Osteoblast (primary cell): ENCODE data around the gene PGPEP1. TPM values are rescaled to one million over a fixed set of nuclear protein-coding genes. Genes with fewer than 3 reads are reported as not detected.
"Not testable (repeated sequence)": the region's sequence is repeated elsewhere in the genome, so short reads cannot be mapped to it uniquely, and the experiment has no call there.

ENCODE experiments used
- DNase-seq: peaks from one replicate; pipeline ENCODE4 v3.0.0; 2011; ENCODE audit warnings: low spot score, mixed read lengths; ENCODE audit not compliant: insufficient read length; ENCODE audit errors: missing footprints
- H2AFZ ChIP-seq: 2 replicates; pipeline ENCODE4 v1.6.0; 2011; ENCODE audit warnings: mild to moderate bottlenecking, low read length
- H3K27ac ChIP-seq: 2 replicates; pipeline ENCODE4 v1.5.1; 2011; ENCODE audit warnings: mild to moderate bottlenecking, low read depth, low read length, moderate library complexity
- H3K27me3 ChIP-seq: 2 replicates; pipeline ENCODE4 v1.6.0; 2012; ENCODE audit warnings: mild to moderate bottlenecking, control low read depth, inconsistent platforms, low read length, moderate library complexity; ENCODE audit not compliant: insufficient read depth
- H3K36me3 ChIP-seq: 2 replicates; pipeline ENCODE4 v1.5.1; 2011; ENCODE audit warnings: mild to moderate bottlenecking, low read length, control low read depth, moderate library complexity; ENCODE audit not compliant: insufficient read depth
- H3K4me1 ChIP-seq: 2 replicates; pipeline ENCODE4 v1.5.1; 2011; ENCODE audit warnings: mild to moderate bottlenecking, low read length, control low read depth, moderate library complexity; ENCODE audit not compliant: insufficient read depth
- H3K4me2 ChIP-seq: 2 replicates; pipeline ENCODE4 v1.6.0; 2011; ENCODE audit warnings: mild to moderate bottlenecking, low read length; ENCODE audit not compliant: insufficient read depth
- H3K4me3 ChIP-seq: fragments of 200-600 bp; sonication (generic); 3 replicates; pipeline ENCODE4 v1.5.1; 2012; ENCODE audit warnings: mild to moderate bottlenecking, low read length, inconsistent platforms; ENCODE audit not compliant: insufficient read depth
- H3K79me2 ChIP-seq: 2 replicates; pipeline ENCODE4 v1.6.0; 2012; ENCODE audit warnings: mild to moderate bottlenecking, low read length, control low read depth, inconsistent platforms; ENCODE audit not compliant: insufficient read depth
- H3K9me3 ChIP-seq: 2 replicates; pipeline ENCODE4 v1.5.1; 2011; ENCODE audit warnings: low read depth, low read length, control low read depth
- H4K20me1 ChIP-seq: 2 replicates; pipeline ENCODE4 v1.6.0; 2012; ENCODE audit warnings: mild to moderate bottlenecking, low read length, control low read depth; ENCODE audit not compliant: insufficient read depth
- CTCF ChIP-seq: IDR thresholded peaks from 2 replicates; pipeline ENCODE4 v1.5.1; 2011; ENCODE audit warnings: mild to moderate bottlenecking, low read depth, low read length, moderate library complexity; ENCODE audit errors: extremely low read depth
- total RNA-seq: library from RNA; depleted of rRNA; stranded (reverse); fragments of >200 nt; gene quantifications from 2 replicates; pipeline ENCODE4 v1.2.3, GENCODE V29; 2012

Gene PGPEP1
- total RNA-seq, 1 donor, result 31.1 TPM

DNA sequence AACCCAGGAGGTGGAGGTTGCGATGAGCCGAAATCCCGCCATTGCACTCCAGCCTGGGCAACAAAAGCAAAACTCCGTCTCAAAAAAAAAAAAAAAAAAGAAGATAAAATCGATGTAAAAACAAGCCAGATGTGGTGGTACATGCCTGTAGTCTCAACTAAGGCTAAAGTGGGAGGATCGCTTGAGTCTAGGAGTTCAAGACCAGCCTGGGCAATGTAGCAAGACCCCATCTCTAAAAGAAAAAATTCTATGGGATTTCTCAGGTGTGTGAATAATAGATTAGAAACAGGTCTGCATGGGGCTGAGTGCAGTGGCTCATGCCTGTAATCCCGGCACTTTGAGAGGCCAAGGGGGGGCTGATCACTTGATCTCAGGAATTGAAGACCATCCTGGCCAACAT, 11.1 kb downstream of the PGPEP1 start:
- DNase-seq, result no peak
- no peak for TF ChIP-seq CTCF
- no peaks in the 10 kb centered on the region for H3K27me3 ChIP-seq
- no peak overlapping the region for H3K4me2 ChIP-seq
- no peaks in the 10 kb centered on the region for H3K79me2 ChIP-seq
- no peaks in the 10 kb centered on the region for H4K20me1 ChIP-seq
- H2AFZ ChIP-seq, result no peak overlapping the region
- no peak overlapping the region for H3K27ac ChIP-seq
- no peaks in the 10 kb centered on the region for H3K4me1 ChIP-seq
- H3K36me3 ChIP-seq, result peaks cover 6% of the 10 kb centered on the region
- no peaks in the 10 kb centered on the region for H3K9me3 ChIP-seq
- H3K4me3 ChIP-seq, result no peak overlapping the region

- no peaks in the 10 kb centered on the region for H4K20me1 ChIP-seq
- H3K4me3 ChIP-seq, result no peak overlapping the region
- H3K27me3 ChIP-seq, result no peaks in the 10 kb centered on the region
- H3K4me1 ChIP-seq, result no peaks in the 10 kb centered on the region
- no peaks in the 10 kb centered on the region for H3K79me2 ChIP-seq
- H2AFZ ChIP-seq, result no peak overlapping the region
- TF ChIP-seq CTCF, result no peak
- peaks cover 14% of the 10 kb centered on the region for H3K36me3 ChIP-seq
- H3K9me3 ChIP-seq, result peaks cover 3% of the 10 kb centered on the region
- no peak for DNase-seq
- no peak overlapping the region for H3K27ac ChIP-seq
- no peak overlapping the region for H3K4me2 ChIP-seq
These were observed 13.1 kb downstream of the PGPEP1 start for GRCh38 chr19:18353378-18354005.

DNA sequence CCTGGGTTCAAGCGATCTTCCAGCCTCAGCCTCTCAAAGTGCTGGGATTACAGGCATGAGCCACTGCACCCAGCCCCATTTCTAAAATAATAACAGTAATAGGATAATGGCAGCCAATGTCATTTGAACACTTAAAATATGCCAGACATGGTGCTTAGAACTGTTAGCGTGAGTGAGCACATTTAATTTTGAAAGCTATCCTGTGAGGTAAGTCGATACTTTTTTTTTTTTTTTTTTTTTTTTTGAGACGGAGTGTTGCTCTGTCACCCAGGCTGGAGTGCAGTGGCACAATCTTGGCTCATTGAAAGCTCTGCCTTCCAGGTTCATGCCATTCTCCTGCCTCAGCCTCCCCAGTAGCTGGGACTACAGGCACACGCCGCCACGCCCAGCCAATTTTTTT, 14.3 kb downstream of the PGPEP1 start:
- not testable (repeated sequence) for H4K20me1 ChIP-seq, H3K79me2 ChIP-seq, H2AFZ ChIP-seq, H3K4me1 ChIP-seq, H3K27ac ChIP-seq, H3K4me2 ChIP-seq, H3K9me3 ChIP-seq, DNase-seq, H3K27me3 ChIP-seq, H3K4me3 ChIP-seq
- H3K36me3 ChIP-seq, result peaks cover 19% of the 10 kb centered on the region

DNA sequence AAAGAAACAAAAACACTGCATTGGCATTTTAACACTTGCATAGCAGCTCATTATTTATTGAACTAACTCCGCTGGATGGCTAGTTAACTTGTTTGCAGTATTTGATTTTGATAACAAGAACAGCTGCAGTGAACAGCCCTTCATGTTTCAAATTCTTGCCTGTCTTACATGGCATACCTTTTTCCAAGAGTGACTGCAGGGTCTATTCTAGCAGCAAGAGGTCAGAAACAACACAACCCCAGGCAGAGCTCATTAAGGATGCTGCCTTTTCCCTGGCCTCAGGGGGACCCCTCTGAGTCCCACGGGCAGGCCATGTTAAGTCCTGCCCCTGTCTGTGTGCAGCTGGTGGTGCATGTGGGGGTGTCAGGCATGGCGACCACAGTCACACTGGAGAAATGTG, 16.6 kb downstream of the PGPEP1 start:
- H3K9me3 ChIP-seq, result peaks cover 3% of the 10 kb centered on the region
- H3K36me3 ChIP-seq, result peaks cover 23% of the 10 kb centered on the region
- no peak for TF ChIP-seq CTCF
- H3K27me3 ChIP-seq, result no peaks in the 10 kb centered on the region
- no peak overlapping the region for H2AFZ ChIP-seq
- no peaks in the 10 kb centered on the region for H3K79me2 ChIP-seq
- no peak overlapping the region for H3K4me3 ChIP-seq
- H3K4me1 ChIP-seq, result no peaks in the 10 kb centered on the region
- H3K27ac ChIP-seq, result no peak overlapping the region
- DNase-seq, result no peak
- no peaks in the 10 kb centered on the region for H4K20me1 ChIP-seq
- no peak overlapping the region for H3K4me2 ChIP-seq
